Astrocyte (in vitro differentiated cells and primary cell): ENCODE data around the gene FAM167B. TPM values are rescaled to one million over a fixed set of nuclear protein-coding genes. Genes with fewer than 3 reads are reported as not detected.
"Not testable (repeated sequence)": the region's sequence is repeated elsewhere in the genome, so short reads cannot be mapped to it uniquely, and the experiment has no call there.

Experiments used
- DNase-seq: peaks from one replicate; pipeline ENCODE4 v3.0.0-alpha.2; 2010; ENCODE audit warnings: low read depth
- FAIRE-seq: peaks from 2 replicates; lab custom pipeline; 2011; peaks lifted over from hg19 to GRCh38; lab: Jason Lieb, UNC
- H2AFZ ChIP-seq: 2 replicates; pipeline ENCODE4 v1.6.0; 2012; ENCODE audit warnings: low read depth, low read length, inconsistent platforms
- H3K27ac ChIP-seq: 2 replicates; pipeline ENCODE4 v1.5.1; 2011; ENCODE audit warnings: low read depth, low read length, inconsistent platforms
- H3K27me3 ChIP-seq: 2 replicates; pipeline ENCODE4 v1.6.0; 2011; ENCODE audit warnings: low read length, inconsistent platforms; ENCODE audit not compliant: insufficient read depth
- H3K36me3 ChIP-seq: 2 replicates; pipeline ENCODE4 v1.5.1; 2011; ENCODE audit warnings: low read length, inconsistent platforms; ENCODE audit not compliant: insufficient read depth
- H3K4me1 ChIP-seq: 2 replicates; pipeline ENCODE4 v1.5.1; 2011; ENCODE audit warnings: low read length, inconsistent platforms; ENCODE audit not compliant: insufficient read depth
- H3K4me2 ChIP-seq: 2 replicates; pipeline ENCODE4 v1.6.0; 2012; ENCODE audit warnings: low read length, inconsistent platforms
- H3K4me3 ChIP-seq: 2 replicates; pipeline ENCODE4 v1.5.1; 2011; ENCODE audit warnings: low read depth, mild to moderate bottlenecking, low read length, inconsistent platforms; ENCODE audit not compliant: insufficient read depth
- H3K79me2 ChIP-seq: 2 replicates; pipeline ENCODE4 v1.6.0; 2012; ENCODE audit warnings: mild to moderate bottlenecking, low read length, inconsistent platforms; ENCODE audit not compliant: insufficient read depth
- H3K9ac ChIP-seq: 2 replicates; pipeline ENCODE4 v1.6.0; 2012; ENCODE audit warnings: mild to moderate bottlenecking, low read length, inconsistent platforms
- H3K9me3 ChIP-seq: 2 replicates; pipeline ENCODE4 v1.5.1; 2012; ENCODE audit warnings: low read depth, mild to moderate bottlenecking, low read length, inconsistent platforms; ENCODE audit not compliant: insufficient read depth
- H4K20me1 ChIP-seq: 2 replicates; pipeline ENCODE4 v1.6.0; 2012; ENCODE audit warnings: low read length, inconsistent platforms; ENCODE audit not compliant: insufficient read depth
- H3K27ac Mint-ChIP-seq: one replicate; pipeline ENCODE4 v1.8.0; 2021; ENCODE audit warnings: mild to moderate bottlenecking, mixed read lengths; ENCODE audit not compliant: unreplicated experiment
- H3K27me3 Mint-ChIP-seq: one replicate; pipeline ENCODE4 v1.8.0; 2021; ENCODE audit warnings: low read depth, mixed read lengths; ENCODE audit not compliant: unreplicated experiment
- H3K36me3 Mint-ChIP-seq: one replicate; pipeline ENCODE4 v1.8.0; 2021; ENCODE audit warnings: low read depth, mixed read lengths; ENCODE audit not compliant: unreplicated experiment
- H3K4me1 Mint-ChIP-seq: one replicate; pipeline ENCODE4 v1.8.0; 2021; ENCODE audit warnings: low read depth, mixed read lengths; ENCODE audit not compliant: unreplicated experiment
- H3K4me3 Mint-ChIP-seq: one replicate; pipeline ENCODE4 v1.8.0; 2021; ENCODE audit warnings: mild to moderate bottlenecking, moderate library complexity, mixed read lengths; ENCODE audit not compliant: unreplicated experiment
- H3K9me3 Mint-ChIP-seq: one replicate; pipeline ENCODE4 v1.8.0; 2021; ENCODE audit warnings: mild to moderate bottlenecking, mixed read lengths; ENCODE audit not compliant: unreplicated experiment
- CTCF ChIP-seq: IDR thresholded peaks from 2 replicates; pipeline ENCODE4 v1.5.1; 2011; ENCODE audit warnings: low read depth, mild to moderate bottlenecking, inconsistent platforms, low read length, moderate library complexity; ENCODE audit not compliant: insufficient read depth
- EZH2 ChIP-seq: IDR thresholded peaks from 2 replicates; pipeline ENCODE4 v1.6.1; 2012; ENCODE audit warnings: mild to moderate bottlenecking, low read length, inconsistent platforms; ENCODE audit not compliant: insufficient read depth
- total RNA-seq: library from RNA; stranded (reverse); gene quantifications from 2 replicates; pipeline ENCODE4 v1.2.1, GENCODE V29; 2021

The FAM167B gene
- total RNA-seq, 1 donor from 2014 or later = 0.64 TPM

DNA sequence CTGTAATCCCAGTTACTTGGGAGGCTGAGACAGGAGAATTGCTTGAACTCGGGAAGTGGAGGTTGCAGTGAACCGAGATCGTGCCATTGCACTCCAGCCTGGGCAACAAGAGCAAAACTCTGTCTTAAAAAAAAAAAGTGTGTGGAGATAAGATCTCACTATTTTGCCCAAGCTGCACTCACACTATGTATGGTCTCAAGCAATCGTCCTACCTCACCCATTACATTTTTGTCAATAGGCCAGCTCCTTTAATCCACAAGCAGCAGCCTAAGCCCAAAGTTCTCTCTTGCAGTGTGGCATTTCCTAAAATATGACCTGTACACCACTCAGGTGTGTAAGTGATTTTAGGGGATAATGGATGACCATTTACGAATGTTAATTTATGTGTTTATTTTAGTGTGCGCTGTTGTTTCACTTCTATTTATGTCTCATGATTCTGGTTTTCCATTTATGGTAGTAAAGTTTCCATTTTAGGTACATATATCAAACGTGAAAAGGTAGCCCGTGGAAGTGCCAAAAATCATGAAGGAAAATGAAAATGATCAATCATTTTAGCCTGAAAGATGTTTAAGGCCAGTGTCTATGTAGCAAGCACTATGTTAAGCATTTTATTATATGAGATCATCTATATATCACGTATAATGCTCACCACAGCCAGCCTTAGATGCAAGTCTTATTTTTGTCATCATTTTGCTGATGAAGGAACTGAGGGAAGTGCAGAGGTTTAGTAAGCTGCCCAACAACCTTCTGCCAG lies 9.6 kb downstream of the FAM167B start:
- Mint-ChIP-seq H3K27ac (no peak overlapping the region), H3K9me3 (no peaks in the 10 kb centered on the region), H3K27me3 (peaks cover 16% of the 10 kb centered on the region), H3K4me3 (no peak overlapping the region), H3K4me1 (no peaks in the 10 kb centered on the region), H3K36me3 (no peaks in the 10 kb centered on the region)
- H4K20me1 ChIP-seq = no peaks in the 10 kb centered on the region
- H3K9ac ChIP-seq = no peak overlapping the region
- no peak overlapping the region for H3K4me3 ChIP-seq
- no peak overlapping the region for H3K4me2 ChIP-seq
- H3K27ac ChIP-seq = no peak overlapping the region
- no peaks in the 10 kb centered on the region for H3K27me3 ChIP-seq
- no peak for FAIRE-seq
- H3K79me2 ChIP-seq = no peaks in the 10 kb centered on the region
- no peak overlapping the region for H2AFZ ChIP-seq
- H3K9me3 ChIP-seq = no peaks in the 10 kb centered on the region
- DNase-seq = no peak
- no peaks in the 10 kb centered on the region for H3K36me3 ChIP-seq
- no peak for TF ChIP-seq CTCF
- TF ChIP-seq EZH2 = no peak
- no peaks in the 10 kb centered on the region for H3K4me1 ChIP-seq

GRCh38 chr1:32257227-32257508 lies 10.1 kb downstream of the FAM167B start:
- Histone ChIP-seq H3K4me2 (no peak overlapping the region), H4K20me1 (no peaks in the 10 kb centered on the region), H3K9me3 (no peaks in the 10 kb centered on the region), H3K79me2 (no peaks in the 10 kb centered on the region), H3K4me3 (no peak overlapping the region), H3K27me3 (no peaks in the 10 kb centered on the region), H3K27ac (no peak overlapping the region), H2AFZ (no peak overlapping the region), H3K4me1 (no peaks in the 10 kb centered on the region), H3K9ac (no peak overlapping the region), H3K36me3 (no peaks in the 10 kb centered on the region)
- H3K27me3 Mint-ChIP-seq = peaks cover 14% of the 10 kb centered on the region
- no peaks in the 10 kb centered on the region for H3K4me1 Mint-ChIP-seq
- no peaks in the 10 kb centered on the region for H3K36me3 Mint-ChIP-seq
- H3K4me3 Mint-ChIP-seq = no peak overlapping the region
- FAIRE-seq = no peak
- H3K9me3 Mint-ChIP-seq = no peaks in the 10 kb centered on the region
- TF ChIP-seq CTCF (no peak), EZH2 (no peak)
- no peak for DNase-seq
- no peak overlapping the region for H3K27ac Mint-ChIP-seq

- H4K20me1 ChIP-seq, H3K36me3 Mint-ChIP-seq, H3K27me3 Mint-ChIP-seq, H3K27ac Mint-ChIP-seq, H3K4me3 ChIP-seq, H2AFZ ChIP-seq, H3K27me3 ChIP-seq, DNase-seq, H3K36me3 ChIP-seq, H3K4me1 Mint-ChIP-seq, H3K79me2 ChIP-seq, H3K9ac ChIP-seq, H3K4me2 ChIP-seq, H3K9me3 Mint-ChIP-seq, FAIRE-seq, H3K27ac ChIP-seq, H3K9me3 ChIP-seq, H3K4me1 ChIP-seq, H3K4me3 Mint-ChIP-seq: not testable (repeated sequence)
Observed at GRCh38 chr1:32263236-32263593, 16.2 kb downstream of the FAM167B start.
